G401 (cell line): Measurements from ENCODE around the gene IFT88. TPM values are rescaled to one million over a fixed set of nuclear protein-coding genes. Genes with fewer than 3 reads are reported as not detected.

Source experiments
- DNase-seq: peaks from one replicate; pipeline ENCODE4 v3.0.0-alpha.2; 2015; ENCODE audit warnings: low spot score
- in situ Hi-C: cut with HindIII; loops from 2 replicates; pipeline ENCODE4 v1.10.0; 2016; ENCODE audit warnings: low sequenced_read_pairs, mixed read lengths
- total RNA-seq: library from RNA; depleted of rRNA; stranded (reverse); fragments of >200 nt; shearing (Covaris generic); gene quantifications from 2 replicates; pipeline ENCODE4 v1.2.3, GENCODE V29; 2014

The IFT88 gene
- total RNA-seq, 1 experiment from 2014 or later: 16.4 TPM

GRCh38 chr13:20559659-20560356 lies 7.1 kb upstream of the IFT88 start:
- DNase-seq: no peak
- in situ Hi-C loops: no loop called here

DNA sequence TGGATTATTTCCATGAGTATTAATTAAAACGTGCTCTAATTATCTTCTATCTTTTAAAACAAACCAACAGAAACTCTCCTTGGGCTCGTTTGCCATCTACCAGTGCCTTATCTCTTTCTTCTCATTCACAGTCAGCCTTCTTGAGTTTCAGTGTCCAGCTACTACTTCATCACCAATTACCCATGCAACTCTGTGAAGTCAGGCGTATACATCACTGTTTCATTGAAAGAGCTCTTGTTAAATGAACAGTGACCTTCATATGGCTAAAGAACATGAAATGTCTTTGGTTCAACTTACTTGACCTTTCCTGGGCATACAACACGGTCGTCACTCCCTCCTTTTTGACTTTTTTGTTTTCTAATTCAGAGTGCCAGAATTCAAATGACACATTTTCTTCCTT lies 5.2 kb upstream of the IFT88 start:
- DNase-seq: no peak
- in situ Hi-C loops: no loop called here

DNA sequence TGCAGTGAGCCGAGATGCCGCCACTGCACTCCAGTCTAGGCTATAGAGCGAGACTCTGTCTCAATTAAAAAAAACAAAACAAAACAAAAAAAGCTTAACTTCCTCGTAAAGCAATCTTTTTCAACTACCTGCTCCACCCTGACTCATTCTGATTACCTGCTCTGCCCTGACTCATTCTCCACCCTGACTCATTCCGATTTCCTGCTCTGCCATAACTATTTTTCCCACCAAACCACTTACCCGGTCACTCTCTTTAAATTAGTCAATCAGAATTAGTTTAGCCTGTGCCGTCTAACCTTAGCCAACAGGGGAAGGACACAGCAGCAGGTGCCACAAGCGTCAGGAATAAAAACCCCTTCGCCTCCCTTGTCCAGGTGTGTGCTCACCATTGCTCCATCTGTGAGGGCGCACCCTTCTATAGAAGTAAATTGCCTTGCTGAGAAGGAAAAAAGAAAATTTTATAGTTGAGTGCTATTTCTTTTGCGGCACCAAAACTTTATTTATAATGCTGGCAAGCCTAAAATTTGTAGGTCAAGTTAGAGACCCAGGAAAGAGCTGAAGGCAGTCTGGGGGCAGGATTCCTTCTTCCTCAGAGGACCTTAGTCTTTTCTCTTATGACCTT lies 1.7 kb upstream of the IFT88 start:
- DNase-seq: no peak
- in situ Hi-C loops: no loop called here

DNA sequence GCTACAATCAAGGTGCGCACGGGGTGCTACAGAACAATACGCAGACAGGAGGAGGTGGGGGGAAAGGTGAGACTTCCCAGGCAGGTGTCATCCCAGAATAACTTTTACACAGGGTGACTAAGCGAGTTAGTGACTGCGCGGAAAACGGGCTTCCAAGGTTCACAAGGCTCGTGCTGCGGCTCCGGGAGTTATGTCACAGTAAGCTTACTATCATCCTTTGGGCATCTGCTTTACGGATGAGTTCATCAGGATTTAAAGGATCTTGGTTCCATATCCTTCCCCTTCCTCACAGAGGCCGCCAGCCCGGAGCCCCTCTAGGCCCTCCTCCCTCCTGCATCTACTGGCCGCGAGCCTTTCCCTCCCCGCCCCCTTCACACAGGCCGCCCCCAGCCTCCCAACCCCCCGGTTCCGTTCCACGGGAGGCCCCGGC lies 474 bp upstream of the IFT88 start:
- in situ Hi-C loops: no loop called here
- peak; percentile 67 for DNase-seq

DNA sequence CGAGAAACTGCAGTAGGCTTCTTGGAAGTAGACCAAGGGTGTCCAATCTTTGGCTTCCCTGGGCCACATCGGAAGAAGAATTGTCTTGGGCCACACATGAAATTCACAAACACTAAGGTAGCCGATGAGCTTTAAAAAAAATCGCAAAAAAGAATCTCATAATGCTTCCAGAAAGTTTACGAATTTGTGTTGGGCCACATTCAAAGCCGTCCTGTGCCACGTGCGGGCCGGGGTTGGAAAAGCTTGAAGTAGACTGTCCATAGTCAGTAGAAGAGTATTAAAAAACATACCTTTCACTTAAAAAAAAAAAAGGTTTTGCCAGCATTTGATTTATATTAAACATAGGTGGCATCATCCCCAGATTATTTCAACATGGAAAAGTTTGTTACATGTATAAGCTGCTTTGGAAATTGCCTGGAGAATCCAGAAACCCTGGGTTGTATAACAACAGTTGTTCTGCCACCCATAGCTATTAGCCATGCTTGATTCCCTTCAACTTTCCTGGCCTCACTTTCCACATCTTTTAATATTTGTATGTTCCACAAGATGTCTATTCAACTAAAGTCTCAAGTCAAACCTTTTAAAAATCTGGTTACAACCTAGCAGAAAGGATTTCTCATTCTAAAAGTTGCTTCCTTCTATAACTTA lies 1.0 kb downstream of the IFT88 start:
- in situ Hi-C loops: no loop called here
- no peak for DNase-seq

- in situ Hi-C loops: no loop called here
Observed at GRCh38 chr13:20570517-20570916, 3.6 kb downstream of the IFT88 start.

GRCh38 chr13:20571676-20572075 lies 4.7 kb downstream of the IFT88 start:
- in situ Hi-C loops: no loop called here
- DNase-seq: no peak

More at GRCh38 chr13:20570517-20570916, 3.6 kb downstream of the IFT88 start:
- DNase-seq: no peak

GRCh38 chr13:20573186-20573585 lies 6.2 kb downstream of the IFT88 start:
- in situ Hi-C loops: no loop called here

DNA sequence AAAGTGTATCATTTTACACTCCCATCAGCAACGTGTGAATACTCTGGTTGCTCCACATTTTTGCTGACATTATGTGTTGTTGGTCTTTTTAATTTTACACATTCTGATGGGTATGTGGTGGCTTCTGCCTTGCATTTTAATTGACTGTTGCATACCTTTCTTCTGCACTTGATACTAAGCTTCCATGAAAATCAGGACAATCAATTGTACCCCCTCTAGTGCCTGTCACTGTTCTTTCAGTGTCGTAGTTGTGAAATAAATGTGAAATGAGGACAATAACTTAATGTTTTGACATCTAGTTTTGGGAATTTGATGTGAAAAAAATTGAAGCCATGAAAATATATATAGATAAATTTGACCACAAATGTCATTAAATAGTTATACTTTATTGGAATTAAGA lies 6.7 kb downstream of the IFT88 start:
- no peak for DNase-seq
- in situ Hi-C loops: no loop called here

More at GRCh38 chr13:20573186-20573585, 6.2 kb downstream of the IFT88 start:
- no peak for DNase-seq

DNA sequence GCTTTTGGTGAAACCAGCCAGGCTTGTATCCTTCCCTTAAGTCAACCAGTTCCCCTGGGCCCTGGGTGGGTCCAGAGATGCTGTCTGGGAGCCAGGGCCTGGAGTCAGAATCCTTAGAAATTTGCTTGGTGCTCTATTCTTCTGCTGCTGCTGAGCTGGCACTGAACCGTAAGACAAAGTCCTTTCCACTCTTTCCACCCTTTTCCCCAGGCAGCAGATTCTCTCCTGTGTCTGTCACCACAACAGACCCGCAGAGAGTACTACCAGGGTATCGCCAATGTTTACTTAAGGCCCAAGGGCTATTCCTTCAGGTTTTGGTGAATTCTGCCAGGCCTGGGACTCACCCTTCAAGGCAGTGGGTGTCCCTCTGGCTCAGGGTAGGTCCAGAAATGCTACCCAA lies 12.2 kb downstream of the IFT88 start:
- in situ Hi-C loops: no loop called here
- no peak for DNase-seq

DNA sequence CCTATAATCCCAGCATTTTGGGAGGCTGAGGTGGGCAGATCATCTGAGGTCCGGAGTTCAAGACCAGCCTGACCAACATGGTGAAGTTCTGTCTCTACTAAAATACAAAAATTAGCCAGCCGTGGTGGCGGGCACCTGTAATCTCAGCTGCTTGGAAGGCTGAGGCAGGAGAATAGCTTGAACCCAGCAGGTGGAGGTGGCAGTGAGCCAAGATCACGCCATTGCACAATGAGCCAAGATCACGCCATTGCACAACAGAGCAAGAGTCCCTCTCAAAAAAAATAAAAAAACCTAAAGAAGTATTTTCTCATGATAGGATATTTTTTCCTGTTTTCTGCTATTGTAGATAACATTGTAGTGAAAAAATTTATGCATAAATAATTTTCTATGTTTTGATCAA lies 13.3 kb downstream of the IFT88 start:
- in situ Hi-C loops: no loop called here
- DNase-seq: no peak

DNA sequence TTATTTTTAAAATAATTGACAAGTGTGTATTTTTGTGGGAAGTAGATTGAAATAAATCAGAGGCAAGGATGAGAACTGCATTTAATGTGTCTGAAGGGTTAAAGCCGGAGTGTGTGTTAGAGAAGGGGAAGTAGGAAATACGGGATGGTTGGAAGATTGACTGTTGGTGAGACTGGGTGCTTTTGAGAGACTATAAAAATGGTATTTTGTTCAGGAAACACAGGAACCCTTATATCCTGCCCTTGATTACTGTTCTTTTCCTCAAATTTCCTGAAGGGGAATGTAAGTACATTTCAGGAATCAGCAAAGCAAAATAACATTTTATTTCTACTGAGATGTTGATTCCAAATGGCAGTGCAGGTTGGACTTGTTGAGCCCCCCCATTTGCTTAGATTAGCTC lies 15.1 kb downstream of the IFT88 start:
- in situ Hi-C loops: no loop called here
- DNase-seq: no peak

DNA sequence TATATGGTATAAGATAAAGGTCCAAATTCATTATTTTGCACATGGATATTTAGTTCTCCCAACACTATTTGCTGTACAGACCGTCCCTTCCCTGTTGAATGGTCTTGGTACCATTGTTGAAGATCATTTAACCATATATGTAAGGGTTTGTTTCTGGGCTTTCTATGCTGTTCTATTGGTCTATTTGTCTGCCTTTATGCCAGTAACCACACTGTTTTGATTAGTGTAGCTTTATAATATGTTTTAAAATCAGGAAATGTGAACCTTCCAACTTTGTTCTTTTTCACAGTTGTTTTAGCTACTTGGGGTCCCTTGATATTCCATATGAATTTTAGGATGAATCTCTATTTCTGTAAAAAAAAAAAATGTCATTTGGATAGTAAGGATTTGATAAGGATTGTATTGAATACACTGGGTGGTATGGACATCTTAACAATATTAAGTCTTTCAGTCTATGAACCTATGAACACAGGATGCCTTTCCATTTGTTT lies 16.9 kb downstream of the IFT88 start:
- DNase-seq: no peak
- in situ Hi-C loops: no loop called here

GRCh38 chr13:20585371-20585770 lies 18.4 kb downstream of the IFT88 start:
- no peak for DNase-seq
- in situ Hi-C loops: no loop called here

DNA sequence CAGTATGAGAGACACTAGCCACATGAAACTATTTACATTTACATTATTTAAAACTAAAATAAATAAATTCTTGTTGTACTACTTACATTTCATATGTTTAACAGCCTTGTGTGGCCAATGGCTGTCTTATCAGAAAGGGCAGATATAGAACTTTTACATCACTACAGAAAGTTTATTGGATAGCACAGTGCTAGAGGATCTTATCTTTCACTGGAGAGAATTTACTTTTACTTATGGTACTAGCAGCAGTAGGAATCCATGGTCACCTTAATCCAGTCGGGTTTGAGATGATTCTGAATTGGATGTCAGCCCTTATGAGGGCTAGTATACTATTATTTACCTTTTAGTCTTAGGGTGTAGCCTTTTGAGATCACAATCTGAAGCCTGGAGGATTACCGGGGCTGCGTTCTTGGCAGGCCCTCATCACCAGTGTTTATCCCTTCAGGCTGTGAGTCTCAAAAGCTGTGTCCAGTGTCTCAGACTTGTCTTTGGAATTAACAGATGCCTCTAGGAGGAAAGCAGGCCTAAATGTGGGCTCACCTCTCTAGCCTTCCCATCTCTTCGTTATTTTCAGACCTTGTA lies 21.7 kb downstream of the IFT88 start:
- DNase-seq: no peak
- in situ Hi-C loops: no loop called here

DNA sequence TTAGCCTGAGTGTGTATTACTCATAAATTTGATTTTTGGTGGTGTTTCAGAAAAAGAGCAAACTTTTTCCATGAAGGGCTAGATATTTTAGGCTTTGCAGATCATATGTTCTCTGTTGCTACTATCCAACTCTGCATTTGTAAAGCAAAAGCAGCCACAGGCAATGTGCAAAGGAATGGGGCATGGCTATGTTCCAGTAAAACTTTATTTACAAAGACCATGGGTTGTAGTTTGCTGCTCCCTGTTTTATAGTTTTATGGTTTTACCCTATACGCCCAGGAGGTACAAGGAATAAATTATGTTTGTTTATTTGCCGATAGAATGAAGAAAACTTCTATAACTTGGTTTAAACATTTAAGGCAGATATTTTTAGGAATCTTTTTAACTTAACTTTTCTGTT lies 23.6 kb downstream of the IFT88 start:
- in situ Hi-C loops: no loop called here
- DNase-seq: no peak

DNA sequence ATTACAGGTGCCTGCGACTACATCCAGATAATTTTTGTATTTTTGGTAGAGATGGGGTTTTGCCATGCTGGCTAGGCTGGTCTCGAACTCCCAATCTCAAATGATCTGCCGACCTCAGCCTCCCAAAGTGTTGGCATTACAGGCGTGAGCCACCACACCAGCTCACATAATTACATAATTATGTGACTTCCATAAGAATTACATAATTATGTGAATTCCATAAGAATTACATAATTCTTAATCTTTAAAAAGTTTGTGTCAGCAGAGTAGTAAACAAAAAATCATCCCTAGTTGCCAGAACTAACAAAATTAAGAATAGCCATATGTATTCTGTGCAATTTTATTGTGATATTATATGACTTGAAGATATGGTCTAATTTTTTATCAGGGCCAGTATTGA lies 25.6 kb downstream of the IFT88 start:
- DNase-seq: no peak
- in situ Hi-C loops: no loop called here

- in situ Hi-C loops: no loop called here
- no peak for DNase-seq
Observed at GRCh38 chr13:20594280-20594679, 27.3 kb downstream of the IFT88 start.

DNA sequence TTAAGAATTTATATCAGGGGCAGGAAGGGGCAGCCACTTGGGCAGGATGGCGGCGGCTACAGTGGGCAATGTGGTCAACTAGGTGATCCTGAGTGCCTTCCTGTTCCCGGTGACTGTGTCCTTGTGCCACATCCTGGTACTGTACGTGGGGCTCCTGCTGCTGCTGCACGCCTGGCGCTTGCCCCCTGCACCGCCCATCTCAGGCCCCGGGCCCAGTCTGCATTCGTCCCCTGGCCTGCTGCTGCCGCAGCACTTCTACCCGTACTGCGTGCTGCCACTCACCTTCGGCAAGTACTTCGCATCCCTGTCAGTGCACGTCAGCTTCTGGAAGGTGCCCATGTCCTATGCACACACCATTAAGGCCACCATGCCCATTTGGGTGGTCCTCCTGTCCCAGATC lies 40.1 kb downstream of the IFT88 start:
- in situ Hi-C loops: no loop called here

GRCh38 chr13:20608438-20609020 lies 41.6 kb downstream of the IFT88 start:
- in situ Hi-C loops: no loop called here
- no peak for DNase-seq

More for the DNA sequence above, 40.1 kb downstream of the IFT88 start:
- DNase-seq: no peak
